ENCODE data around the gene COL13A1. TPM values are rescaled to one million over a fixed set of nuclear protein-coding genes. Genes with fewer than 3 reads are reported as not detected.

The COL13A1 gene
- total RNA-seq, 1 donor from 2014 or later, result 0.43 TPM

DNA sequence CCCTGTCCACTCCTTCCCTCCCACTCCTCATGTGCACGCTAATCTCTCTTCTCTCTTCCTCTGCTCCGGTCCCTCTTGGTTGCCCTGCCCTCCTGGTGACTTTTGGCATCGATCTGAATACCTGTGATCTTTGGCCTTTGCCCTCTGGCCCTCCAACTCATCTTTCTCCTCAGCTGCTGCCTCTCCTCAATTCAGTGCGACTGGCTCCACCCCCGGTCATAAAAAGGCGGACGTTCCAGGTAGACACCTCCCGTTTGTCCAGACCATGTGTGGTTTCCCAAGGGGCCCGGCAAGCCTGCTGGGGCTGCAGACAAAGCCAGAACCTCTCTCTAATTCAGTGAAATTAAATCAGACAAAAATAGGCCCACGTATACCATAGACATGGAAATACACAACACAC, 96.8 kb downstream of the COL13A1 start:
- Mint-ChIP-seq H3K9me3 (ENCODE audit: low read depth) (no peaks in the 10 kb centered on the region), H3K4me3 (ENCODE audit: low read depth) (no peak overlapping the region), H3K27me3 (peaks cover 6% of the 10 kb centered on the region), H3K27ac (no peak overlapping the region), H3K36me3 (ENCODE audit: insufficient read depth) (no peaks in the 10 kb centered on the region), H3K4me1 (ENCODE audit: low read depth) (peaks cover 27% of the 10 kb centered on the region)
- no peak for DNase-seq (ENCODE audit: low spot score, unreplicated experiment)
- TF ChIP-seq, protein P1, sequence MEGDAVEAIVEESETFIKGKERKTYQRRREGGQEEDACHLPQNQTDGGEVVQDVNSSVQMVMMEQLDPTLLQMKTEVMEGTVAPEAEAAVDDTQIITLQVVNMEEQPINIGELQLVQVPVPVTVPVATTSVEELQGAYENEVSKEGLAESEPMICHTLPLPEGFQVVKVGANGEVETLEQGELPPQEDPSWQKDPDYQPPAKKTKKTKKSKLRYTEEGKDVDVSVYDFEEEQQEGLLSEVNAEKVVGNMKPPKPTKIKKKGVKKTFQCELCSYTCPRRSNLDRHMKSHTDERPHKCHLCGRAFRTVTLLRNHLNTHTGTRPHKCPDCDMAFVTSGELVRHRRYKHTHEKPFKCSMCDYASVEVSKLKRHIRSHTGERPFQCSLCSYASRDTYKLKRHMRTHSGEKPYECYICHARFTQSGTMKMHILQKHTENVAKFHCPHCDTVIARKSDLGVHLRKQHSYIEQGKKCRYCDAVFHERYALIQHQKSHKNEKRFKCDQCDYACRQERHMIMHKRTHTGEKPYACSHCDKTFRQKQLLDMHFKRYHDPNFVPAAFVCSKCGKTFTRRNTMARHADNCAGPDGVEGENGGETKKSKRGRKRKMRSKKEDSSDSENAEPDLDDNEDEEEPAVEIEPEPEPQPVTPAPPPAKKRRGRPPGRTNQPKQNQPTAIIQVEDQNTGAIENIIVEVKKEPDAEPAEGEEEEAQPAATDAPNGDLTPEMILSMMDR (IDR thresholded peaks at IDR 0.05; ENCODE audit: unreplicated experiment), result no peak

DNA sequence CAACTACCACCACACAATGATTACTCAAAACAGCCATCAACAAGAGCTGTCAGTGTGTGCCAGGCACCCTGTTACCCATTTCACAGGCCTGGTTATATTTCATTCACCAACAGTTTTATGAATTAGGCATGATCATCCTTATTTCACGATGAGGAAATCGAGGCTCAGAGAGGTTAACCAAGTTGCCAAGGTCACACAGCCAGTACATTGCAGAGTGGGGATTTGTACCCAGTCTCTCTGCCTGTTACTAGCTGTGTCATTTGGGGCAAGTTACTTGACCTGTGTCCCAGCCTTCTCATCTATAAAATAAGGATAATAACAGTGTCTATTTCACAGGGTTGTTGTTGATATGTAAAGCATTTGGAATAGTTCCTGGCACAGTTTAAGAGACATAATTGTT, 97.2 kb downstream of the COL13A1 start:
- no peaks in the 10 kb centered on the region for H3K9me3 Mint-ChIP-seq (ENCODE audit: low read depth)
- TF ChIP-seq, protein P1 (IDR thresholded peaks at IDR 0.05; ENCODE audit: unreplicated experiment), result no peak
- H3K4me3 Mint-ChIP-seq (ENCODE audit: low read depth), result no peak overlapping the region
- DNase-seq (ENCODE audit: low spot score, unreplicated experiment), result no peak
- peaks cover 27% of the 10 kb centered on the region for H3K4me1 Mint-ChIP-seq (ENCODE audit: low read depth)
- peaks cover 6% of the 10 kb centered on the region for H3K27me3 Mint-ChIP-seq
- no peaks in the 10 kb centered on the region for H3K36me3 Mint-ChIP-seq (ENCODE audit: insufficient read depth)
- no peak overlapping the region for H3K27ac Mint-ChIP-seq

DNA sequence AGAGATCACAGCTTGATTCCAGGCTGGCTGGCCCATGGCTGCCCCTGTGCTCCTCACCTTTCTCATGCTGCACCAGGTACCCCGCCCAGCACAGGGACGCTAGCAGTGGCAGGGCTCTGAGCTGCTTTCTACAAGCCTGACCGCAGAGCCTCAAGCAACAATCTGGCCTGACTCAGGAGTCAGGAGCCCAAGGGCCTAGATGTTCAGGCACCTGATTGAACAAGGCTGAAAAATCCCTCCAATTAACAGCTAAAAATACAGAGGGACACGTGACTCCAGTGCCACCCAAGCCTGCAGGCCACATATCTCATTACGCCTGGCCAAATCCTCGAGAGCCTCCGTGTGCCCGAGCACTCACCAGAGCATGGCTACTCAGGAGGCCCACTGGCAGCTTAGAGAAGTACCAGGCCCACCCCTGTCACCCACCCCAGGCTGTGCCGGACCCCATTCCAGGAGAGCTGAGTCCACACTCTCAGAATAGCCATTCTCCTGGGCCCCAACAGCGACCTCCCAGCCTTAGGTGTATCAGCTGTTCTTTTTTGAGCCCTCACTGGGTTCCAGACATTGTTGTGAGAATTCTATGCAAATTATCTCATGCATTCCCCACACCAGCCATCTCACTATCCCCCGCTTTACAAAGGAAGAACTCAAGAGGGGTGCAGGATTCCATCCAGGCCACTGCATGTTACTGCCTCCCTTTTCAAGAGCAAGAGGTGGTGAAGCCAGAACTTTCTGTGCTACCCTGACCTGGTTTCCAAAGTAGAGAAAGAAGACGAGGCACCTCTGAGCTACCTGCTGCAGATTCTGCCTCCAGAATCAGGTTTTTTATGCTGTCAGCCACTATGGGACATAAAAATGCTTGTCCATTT, 98.3 kb downstream of the COL13A1 start:
- peaks cover 6% of the 10 kb centered on the region for H3K27me3 Mint-ChIP-seq
- H3K4me3 Mint-ChIP-seq (ENCODE audit: low read depth), result no peak overlapping the region
- peak overlapping the region; percentile 85 for H3K27ac Mint-ChIP-seq
- no peaks in the 10 kb centered on the region for H3K9me3 Mint-ChIP-seq (ENCODE audit: low read depth)
- no peaks in the 10 kb centered on the region for H3K36me3 Mint-ChIP-seq (ENCODE audit: insufficient read depth)
- peaks cover 27% of the 10 kb centered on the region for H3K4me1 Mint-ChIP-seq (ENCODE audit: low read depth)
- TF ChIP-seq, protein P1 (IDR thresholded peaks at IDR 0.05; ENCODE audit: unreplicated experiment), result no peak
- no peak for DNase-seq (ENCODE audit: low spot score, unreplicated experiment)

DNA sequence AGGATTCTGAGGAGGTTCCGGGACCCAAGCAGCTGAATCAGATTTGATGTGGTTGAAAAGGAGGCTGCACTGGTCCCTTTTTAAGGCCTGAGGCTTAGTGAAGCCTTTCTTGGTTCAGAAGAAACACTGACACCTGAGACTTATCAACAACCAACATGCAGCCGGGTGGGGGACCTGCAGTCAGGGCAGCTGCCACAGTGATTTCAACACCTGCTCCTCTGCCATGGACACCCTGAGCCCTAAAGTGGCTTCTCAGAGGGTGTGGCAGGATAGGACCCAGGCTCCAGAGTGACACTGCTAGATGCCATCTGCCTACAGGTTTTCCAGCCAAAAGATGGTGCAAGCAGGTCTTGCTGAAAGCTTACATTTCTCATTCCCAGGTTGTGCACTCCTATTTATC, 99.3 kb downstream of the COL13A1 start:
- peaks cover 27% of the 10 kb centered on the region for H3K4me1 Mint-ChIP-seq (ENCODE audit: low read depth)
- H3K9me3 Mint-ChIP-seq (ENCODE audit: low read depth), result no peaks in the 10 kb centered on the region
- TF ChIP-seq, protein P1 (IDR thresholded peaks at IDR 0.05; ENCODE audit: unreplicated experiment), result no peak

DNA sequence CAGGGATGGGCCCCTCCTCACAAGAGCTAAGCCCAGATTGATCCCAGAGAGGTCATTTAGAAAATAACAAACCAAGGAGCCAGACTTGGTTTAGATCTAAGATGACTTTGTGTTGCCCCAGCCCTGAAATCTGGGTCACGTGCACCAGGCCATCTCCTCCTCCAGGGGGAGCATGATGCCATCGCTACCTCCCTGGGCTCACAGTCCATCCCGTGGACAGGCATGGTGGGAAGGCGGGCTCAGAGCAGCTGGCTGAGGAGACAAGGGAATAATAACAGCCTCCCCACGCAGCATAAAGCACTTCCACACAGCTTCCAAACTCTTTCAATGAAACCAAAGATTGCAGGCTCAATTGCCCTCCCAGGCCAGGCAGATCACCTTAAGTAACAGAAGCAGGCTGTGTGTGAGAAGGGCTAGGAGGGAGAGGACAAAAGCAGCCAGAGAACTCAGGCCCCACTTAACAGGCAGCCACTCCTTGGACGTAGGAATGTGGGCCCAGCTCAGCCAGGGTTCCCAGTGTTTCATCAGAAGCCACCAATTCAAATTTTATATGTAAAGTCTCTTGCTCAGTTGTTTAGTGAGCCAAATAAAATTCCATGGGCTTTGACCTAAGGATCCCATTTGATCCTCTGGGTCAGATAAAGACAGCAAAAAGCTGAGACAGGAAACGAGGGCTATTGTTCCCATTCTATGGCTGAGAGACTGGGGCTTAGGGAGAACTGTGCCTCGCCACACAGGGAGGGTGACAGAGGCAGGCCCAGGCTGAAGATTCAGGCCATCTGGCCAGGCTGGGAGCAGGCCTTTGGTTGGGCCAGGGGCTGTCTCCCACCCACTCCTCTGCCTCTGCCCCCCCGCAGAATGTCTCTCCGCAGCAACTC, 100.2 kb downstream of the COL13A1 start:
- TF ChIP-seq, protein P1 (IDR thresholded peaks at IDR 0.05; ENCODE audit: unreplicated experiment), result peak; percentile 71
- Mint-ChIP-seq H3K27me3 (peaks cover 6% of the 10 kb centered on the region), H3K27ac (peak overlapping the region; percentile 77), H3K36me3 (ENCODE audit: insufficient read depth) (no peaks in the 10 kb centered on the region), H3K9me3 (ENCODE audit: low read depth) (no peaks in the 10 kb centered on the region), H3K4me1 (ENCODE audit: low read depth) (peaks cover 26% of the 10 kb centered on the region), H3K4me3 (ENCODE audit: low read depth) (no peak overlapping the region)
- peak; percentile 41 for DNase-seq (ENCODE audit: low spot score, unreplicated experiment)

More for the DNA sequence above, 99.3 kb downstream of the COL13A1 start:
- no peak overlapping the region for H3K27ac Mint-ChIP-seq
- no peak for DNase-seq (ENCODE audit: low spot score, unreplicated experiment)
- H3K4me3 Mint-ChIP-seq (ENCODE audit: low read depth), result no peak overlapping the region
- no peaks in the 10 kb centered on the region for H3K36me3 Mint-ChIP-seq (ENCODE audit: insufficient read depth)
- peaks cover 9% of the 10 kb centered on the region for H3K27me3 Mint-ChIP-seq

Data from progenitor cell of endocrine pancreas (in vitro differentiated cells).